HG03378 (cell line): ENCODE measurements around the gene HOXD8.

Experiments
- ATAC-seq: cut with Tn5 transposase; IDR thresholded peaks from one replicate; pipeline ENCODE4 v1.9.1; 2021; ENCODE audit warnings: mild to moderate bottlenecking, moderate library complexity; ENCODE audit not compliant: unreplicated experiment

Gene HOXD8

GRCh38 chr2:176157499-176158185, 28.1 kb downstream of the HOXD8 start:
- ATAC-seq: no peak

- no peak for ATAC-seq
Measured at GRCh38 chr2:176158186-176158591, 28.7 kb downstream of the HOXD8 start.

DNA sequence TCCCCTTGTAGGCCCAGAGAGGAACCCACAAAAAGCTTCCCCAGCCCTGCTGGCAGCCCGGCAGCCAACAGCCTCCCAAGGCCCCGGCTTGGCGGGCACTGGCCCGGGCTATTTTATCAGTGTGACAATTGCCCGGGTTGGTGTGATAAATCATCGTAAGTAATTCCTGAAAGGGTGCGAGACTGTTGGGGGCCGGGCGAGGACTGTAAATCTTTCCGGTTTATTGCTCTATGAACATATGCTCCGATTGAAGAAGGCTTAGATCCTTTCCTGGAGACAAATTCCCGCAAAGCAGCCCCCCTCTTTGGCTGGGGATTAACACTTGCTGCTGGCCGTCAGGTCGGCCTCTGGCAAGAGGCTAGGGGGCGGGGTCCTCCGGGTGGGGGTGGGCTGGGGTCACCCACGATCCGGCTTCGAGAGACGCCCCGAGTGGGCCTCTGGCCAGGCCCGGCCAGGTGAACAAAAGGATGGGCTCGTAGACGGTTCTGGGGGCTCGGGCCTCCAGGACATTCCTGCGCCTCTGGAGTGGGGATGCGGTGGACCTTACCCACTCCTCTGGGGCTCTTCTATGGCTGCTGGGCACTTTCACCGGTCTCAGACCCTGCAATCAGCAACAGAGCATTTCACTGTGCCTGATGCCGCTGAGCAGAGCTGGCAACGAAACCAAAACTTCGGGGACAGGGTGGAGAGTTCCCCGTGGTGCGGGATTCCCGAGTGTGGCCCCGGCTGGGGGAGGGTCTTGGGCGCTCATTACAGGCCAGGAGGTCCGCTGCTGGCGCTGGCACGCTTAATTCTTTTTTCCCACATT, 29.6 kb downstream of the HOXD8 start:
- no peak for ATAC-seq

GRCh38 chr2:176159663-176160250, 30.3 kb downstream of the HOXD8 start:
- no peak for ATAC-seq

DNA sequence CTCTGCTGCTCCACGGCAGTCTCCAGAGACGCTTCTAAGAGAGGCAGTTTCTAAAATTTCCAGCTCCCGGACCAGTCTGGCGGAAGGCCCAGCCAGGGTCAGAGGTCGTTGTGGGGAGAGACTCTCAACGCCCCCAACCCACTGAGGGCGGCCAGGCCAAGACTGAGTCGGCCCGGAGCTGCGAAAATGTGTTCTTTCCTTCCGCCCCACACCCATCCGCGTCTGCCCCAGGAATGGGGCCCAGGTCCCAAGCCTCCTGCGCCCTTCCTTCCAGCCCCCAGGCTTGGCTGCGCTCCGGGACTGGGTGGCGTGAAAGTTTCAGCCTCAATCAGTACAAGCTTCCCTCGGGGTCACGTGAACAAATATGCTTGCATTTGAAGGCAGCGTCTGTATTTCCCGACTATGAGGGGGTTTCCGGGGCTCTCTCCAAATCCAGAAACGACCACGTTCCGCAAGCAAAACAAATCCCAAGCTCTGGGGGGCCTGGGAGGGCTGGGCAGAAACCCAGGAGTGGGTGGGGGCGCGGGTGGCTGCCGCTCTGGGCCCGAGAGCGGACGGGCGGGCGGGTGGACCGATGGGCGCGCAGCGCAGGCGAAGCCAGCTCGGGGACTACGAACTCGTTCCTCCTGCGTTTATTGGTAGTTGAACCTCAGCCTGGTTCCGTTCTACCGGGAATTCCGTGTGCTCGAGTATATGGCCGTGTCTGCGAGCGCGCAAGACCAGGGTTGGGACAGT, 30.9 kb downstream of the HOXD8 start:
- no peak for ATAC-seq

DNA sequence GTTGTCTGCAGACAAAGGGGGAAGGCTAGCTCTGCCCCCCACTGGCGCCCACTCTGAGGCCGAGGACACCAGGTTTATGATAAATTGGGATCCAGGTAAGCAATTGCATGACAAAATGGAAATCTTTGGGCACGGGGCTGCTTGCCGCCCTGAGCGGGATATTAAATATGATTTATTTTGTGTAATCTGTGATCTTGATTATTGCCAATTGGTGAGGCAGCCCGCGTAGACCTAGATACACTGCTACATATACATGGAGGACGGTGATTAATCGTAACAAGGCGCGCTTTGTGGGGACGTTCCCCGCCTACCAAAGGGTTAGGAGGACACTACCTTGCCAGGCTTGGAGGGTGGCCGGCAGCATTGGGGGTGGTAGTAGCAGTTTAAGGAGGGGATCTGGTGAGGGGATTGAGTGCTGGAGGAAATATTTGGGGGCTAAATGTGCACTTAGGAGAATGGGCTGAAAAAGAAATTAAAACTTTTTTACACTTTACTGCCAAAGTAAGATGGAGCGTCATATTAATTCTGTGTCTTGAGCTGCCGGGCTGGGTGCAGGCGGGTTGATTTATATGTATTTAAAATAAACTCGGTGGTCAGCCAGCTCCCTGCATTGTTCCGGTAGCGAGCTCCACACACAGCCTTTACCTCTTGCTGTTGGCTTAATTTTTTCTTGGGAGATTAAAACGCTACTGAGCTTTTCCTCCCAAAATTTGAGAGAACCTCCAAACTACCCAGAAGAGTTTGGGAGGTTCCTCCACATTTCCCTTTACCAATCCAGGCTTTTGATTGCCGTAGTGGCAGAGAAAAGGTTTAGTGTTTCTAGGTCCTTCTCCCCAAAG, 31.7 kb downstream of the HOXD8 start:
- ATAC-seq: no peak

- no peak for ATAC-seq
Measured at GRCh38 chr2:176161825-176162626, 32.5 kb downstream of the HOXD8 start.

DNA sequence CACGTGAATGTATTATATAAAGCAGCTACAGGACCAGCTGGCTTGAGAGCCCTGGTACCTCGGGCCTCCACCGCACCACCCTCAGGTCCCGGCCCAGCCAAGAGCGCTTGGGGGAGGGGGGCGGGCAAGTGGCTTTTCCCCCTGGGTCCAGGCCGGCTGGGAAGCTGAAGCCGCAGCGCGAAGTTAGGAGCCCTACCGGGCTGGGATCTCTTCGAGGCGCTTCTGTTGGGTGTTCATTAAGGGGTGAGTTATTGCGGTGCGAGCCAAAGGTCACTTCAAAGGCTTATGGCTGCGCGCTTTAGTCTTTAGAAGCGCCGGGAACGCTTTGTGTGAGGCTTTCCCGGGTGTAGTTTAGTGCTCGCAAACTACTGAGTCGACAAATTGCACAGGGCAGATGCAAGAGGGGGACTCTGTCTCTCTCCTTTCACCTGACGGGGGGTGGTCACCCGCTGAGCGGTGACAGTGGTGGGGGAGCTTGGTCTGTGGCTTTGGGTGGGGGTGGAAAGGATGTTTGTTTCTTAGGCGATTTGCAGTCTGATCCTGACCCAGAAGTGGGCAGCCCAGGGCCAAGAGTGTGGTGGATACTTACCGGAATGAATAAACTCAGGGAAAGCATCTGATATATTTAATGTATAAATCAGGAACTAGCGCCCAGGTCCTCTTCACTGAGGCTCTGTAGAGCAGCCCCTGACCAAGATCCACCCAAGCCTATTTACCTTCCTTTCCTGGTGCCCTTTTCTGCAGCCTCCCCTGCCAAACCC, 33.6 kb downstream of the HOXD8 start:
- ATAC-seq: no peak

GRCh38 chr2:176163672-176164056, 34.2 kb downstream of the HOXD8 start:
- no peak for ATAC-seq

DNA sequence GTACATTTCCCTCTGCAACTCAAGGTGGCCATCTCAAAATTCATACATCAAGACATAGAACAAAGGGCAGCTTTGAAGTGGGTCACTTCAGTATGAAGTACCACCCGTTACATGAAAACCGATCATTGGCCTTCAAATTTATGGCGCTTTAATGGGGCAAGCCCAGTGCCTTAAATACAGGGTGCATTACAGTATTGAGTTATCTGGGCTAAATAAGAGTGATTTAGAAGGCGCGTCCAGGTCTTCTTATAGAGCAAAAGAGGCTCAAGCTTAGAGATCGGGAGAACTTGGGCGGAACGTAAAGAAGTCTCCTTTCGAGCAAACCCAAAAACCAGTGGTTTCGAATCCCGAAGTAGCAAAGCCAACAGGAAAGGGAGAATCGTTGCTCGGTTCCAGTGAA, 34.7 kb downstream of the HOXD8 start:
- ATAC-seq: no peak

DNA sequence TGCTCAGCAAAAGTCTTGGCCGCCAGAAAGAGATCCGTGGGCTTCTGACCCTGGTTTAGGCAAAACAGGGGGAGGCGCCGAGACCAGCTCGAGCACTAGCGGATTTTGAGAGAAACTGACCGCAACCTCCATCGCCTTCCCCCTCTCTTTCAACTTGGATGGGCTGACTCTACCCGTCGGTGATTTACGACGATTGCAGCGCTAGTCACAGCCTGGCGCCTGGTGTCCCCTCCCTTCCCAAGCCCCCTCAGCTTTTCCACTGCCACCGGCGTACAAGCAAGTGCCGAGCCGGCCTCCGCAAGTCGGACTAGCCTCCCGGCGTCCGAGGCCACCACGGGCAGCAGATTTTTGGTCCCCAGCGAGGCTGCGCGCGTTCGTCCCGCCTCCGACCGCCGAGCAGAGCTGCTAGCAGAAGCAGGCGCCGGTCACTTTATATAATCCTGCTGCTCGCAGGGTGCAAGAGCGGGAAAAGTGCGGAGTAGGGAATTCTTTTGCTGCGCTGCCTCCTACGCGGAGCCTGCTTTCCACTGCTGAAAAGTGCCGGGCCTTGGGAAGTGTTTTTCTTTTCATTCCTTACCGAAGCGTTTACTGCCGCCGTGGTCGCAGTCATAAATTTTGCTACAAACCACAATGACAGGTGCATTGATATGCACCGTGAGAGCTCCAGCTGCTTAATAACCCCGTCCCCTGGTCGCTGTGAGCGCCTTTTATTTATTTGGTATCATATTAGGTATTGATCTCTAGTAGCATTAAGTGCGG, 35.3 kb downstream of the HOXD8 start:
- no peak for ATAC-seq

GRCh38 chr2:176165370-176166050, 36.0 kb downstream of the HOXD8 start:
- ATAC-seq: no peak

GRCh38 chr2:176166272-176166671, 36.8 kb downstream of the HOXD8 start:
- no peak for ATAC-seq

DNA sequence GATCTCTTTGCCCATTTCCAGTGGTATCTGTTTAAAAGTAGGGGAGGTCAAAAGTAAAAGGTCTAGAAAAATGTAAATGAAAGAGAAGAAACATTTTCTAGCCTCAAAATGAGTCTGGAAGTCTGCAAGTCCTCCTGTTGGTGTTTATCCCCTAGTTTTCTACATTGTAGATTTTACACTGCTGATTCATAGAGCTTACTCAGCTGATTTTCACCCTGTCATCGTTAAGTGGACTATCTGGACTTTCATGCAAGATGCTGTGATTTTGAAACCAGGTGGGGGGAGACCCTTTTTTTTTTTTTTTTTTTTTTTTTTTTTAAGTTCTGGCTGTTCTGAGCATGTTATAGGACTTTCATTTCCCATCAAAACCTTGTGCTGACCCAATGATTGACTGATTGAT, 37.9 kb downstream of the HOXD8 start:
- no peak for ATAC-seq

- ATAC-seq: no peak
Measured at GRCh38 chr2:176169181-176169580, 39.7 kb downstream of the HOXD8 start.

- no peak for ATAC-seq
Measured at GRCh38 chr2:176169711-176170110, 40.2 kb downstream of the HOXD8 start.

- no peak for ATAC-seq
Measured at GRCh38 chr2:176170602-176171305, 41.2 kb downstream of the HOXD8 start.
